ENCODE results near the gene BPNT1.
A peak's percentile ranks its signal among the peaks of the same experiment; 100 is the strongest.
"Not testable (repeated sequence)": the region's sequence is repeated elsewhere in the genome, so short reads cannot be mapped to it uniquely, and the experiment has no call there.

The BPNT1 gene

DNA sequence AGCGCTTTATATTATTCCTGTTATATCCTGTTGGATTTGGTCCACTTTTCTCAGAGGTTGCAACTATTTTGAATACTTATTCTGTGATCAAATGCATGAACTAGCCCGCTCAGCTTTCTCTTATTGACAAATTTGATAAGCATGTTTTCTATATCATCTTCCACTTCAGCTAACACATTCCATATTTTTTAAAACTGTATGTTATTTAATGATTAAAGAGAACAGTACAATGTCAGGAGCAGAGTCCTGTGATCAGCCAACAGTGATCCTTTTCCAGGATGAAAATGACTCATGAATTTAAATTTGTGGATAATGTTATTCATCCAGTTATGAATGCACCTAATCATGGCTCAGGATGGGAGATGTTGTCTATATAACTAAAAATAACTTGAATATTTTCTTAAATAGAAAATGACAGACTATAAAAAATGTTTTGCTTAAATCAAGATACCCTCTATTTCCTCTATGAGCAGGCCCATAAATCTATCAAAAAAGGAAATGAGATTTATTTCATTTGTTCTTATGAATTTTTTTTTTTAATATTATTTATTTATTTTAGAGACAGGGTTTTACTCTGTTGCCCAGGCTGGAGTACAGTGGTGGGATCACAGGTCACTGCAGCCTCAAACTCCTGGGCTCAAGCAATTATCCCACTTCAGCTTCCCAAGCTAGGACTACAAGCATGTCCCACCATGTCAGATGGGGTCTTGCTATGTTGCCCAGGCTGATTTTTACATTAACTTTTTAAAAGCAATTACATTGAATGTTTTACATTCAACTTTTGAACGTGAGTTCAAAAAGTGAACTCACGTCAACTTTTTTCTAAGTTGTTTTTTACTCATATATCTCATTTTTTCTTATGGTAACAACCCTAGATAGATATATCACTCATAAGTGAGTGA, 12.5 kb downstream of the BPNT1 start:
- DNase-seq: no peak

- no peak for DNase-seq
Observed at GRCh38 chr1:220067269-220068204, 22.1 kb downstream of the BPNT1 start.

GRCh38 chr1:220062629-220063028, 27.0 kb downstream of the BPNT1 start:
- no peak for DNase-seq

GRCh38 chr1:220060876-220061275, 28.7 kb downstream of the BPNT1 start:
- DNase-seq: no peak

GRCh38 chr1:220056374-220056773, 33.2 kb downstream of the BPNT1 start:
- DNase-seq: no peak

GRCh38 chr1:220046052-220046930, 43.3 kb downstream of the BPNT1 start, which contains the start of gene EPRS1:
Gene EPRS1, minus strand, starts transcription at chr1:220046505. Its CDS starts 117 bp downstream, at chr1:220046388.
- peak; percentile 91 for DNase-seq

GRCh38 chr1:220045356-220046051, 44.1 kb downstream of the BPNT1 start:
- peak; percentile 44 for DNase-seq

- DNase-seq: no peak
Observed at GRCh38 chr1:220044678-220045355, 44.8 kb downstream of the BPNT1 start.

- DNase-seq: no peak
Observed at GRCh38 chr1:220043646-220044045, 45.9 kb downstream of the BPNT1 start.

- DNase-seq: no peak
Observed at GRCh38 chr1:220040028-220040596, 49.5 kb downstream of the BPNT1 start.

GRCh38 chr1:220038640-220039039, 50.9 kb downstream of the BPNT1 start:
- DNase-seq: no peak

- DNase-seq: not testable (repeated sequence)
Observed at GRCh38 chr1:220037810-220038209, 51.8 kb downstream of the BPNT1 start.

GRCh38 chr1:220032911-220033310, 56.7 kb downstream of the BPNT1 start:
- no peak for DNase-seq

GRCh38 chr1:220031287-220031686, 58.3 kb downstream of the BPNT1 start:
- no peak for DNase-seq

- no peak for DNase-seq
Observed at GRCh38 chr1:220028346-220028895, 61.2 kb downstream of the BPNT1 start.

DNA sequence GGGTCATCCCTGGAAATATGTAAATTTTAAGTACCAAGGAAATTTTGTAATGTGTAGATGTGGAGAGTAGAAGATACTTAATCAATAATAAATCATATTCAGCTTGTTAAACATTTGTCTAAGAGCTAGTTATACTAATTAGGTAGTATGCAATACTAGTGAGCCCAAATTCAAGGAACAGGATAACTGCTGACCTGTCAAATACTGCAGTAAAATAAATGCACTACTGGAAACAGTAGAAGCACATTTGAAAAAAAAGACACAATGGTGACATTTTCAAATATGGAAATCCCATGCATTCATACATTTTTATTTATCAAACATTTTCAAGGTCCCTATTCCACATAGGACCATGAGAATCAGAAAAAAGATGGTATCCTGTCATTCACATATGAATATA, 70.5 kb downstream of the BPNT1 start:
- DNase-seq: no peak

DNA sequence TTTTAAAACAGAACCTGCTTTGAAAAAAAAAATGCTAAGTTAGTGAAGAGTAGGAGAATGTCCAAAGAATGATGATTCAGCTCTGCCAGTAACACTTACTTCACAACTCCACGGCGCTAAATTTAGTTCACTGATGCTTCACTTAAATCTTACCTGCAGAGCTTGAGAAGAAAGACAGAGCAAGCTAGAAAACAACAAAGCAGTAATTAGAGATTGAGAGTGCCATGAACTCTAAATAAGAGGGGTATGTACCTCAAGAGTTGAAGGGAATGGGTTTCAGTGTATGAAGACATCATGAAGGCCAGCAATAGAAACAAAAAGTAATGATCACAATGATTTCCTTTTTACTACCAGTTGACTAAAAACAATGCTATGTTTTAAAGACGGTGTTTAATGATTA, 76.1 kb downstream of the BPNT1 start:
- no peak for DNase-seq

DNA sequence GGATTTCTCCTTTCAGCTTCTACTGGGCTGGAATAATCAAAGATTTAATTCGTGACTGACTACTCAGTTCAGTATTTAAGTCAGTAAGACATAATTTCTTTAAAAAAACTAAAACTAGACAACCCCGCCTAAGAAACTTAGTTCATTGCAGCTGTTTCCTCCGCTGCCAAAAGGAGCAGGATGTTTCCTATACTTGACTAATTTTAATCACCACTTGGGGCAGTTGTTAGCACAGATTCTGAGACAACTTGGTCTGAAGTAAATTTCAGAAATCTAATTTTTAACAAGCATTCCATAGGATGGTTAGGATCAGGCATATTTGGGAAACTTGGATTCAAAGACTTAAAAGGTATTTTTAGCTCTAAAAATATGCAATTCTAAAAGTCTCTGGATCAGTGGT, 77.3 kb downstream of the BPNT1 start:
- DNase-seq: no peak

GRCh38 chr1:220011620-220012019, 78.0 kb downstream of the BPNT1 start:
- no peak for DNase-seq

All from KG1 (cell line).